Activated CD8-positive, alpha-beta memory T cell treated with anti-CD3 and anti-CD28 coated beads, Interleukin-2, amount 50 U/mL, for 48 hours (primary cell): Measurements from ENCODE around the gene KIF12.
A peak's percentile ranks its signal among the peaks of the same experiment; 100 is the strongest.

Experiments used
- DNase-seq: peaks from one replicate; pipeline ENCODE4 v3.0.0-alpha.2; 2020

The KIF12 gene

DNA sequence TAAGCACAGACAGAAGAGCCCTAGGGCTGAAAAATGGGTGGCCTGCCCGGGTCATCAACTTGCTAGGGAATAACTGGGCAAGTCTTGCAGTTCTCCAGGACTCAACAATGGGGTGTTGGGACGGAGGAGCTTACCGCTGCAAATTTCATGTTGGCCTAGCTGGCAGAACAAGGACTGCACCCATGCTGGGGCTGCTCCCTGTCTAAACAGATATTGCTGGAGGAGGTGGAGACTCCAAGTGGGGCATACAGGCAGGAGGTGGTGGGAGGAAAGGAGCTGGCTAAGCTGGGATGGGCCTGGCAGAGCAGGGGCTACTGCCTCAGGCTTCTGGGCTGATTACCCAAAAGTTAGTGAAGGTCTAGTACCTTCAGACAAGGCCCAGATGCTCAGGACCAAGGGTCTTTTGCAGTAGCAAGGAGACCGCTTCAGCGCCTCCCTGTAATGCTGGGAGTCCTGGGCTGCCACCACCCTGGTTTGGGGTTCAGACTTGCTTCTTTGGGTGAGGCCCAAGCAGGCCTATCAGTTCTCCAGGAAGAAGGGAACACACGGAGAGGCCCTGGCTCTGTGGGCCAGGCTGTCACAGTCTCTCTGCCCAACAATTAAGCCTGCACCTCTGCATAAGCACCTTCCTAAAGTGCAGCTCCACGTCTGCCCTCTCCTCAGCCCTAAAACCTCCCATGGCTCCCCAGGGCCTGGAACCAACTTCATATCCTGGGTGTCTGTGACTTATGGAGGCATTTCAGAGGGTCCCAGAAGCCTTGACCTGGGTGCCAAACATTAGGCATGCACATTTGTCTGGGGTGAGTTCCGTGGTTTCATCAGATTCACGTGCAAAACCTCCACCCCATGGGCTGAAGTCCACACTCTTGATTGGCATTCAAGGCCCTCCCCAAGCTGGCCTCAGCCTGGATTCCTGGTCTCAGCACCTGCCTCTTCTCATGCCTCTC is 24.2 kb upstream of the KIF12 start:
- no peak for DNase-seq

DNA sequence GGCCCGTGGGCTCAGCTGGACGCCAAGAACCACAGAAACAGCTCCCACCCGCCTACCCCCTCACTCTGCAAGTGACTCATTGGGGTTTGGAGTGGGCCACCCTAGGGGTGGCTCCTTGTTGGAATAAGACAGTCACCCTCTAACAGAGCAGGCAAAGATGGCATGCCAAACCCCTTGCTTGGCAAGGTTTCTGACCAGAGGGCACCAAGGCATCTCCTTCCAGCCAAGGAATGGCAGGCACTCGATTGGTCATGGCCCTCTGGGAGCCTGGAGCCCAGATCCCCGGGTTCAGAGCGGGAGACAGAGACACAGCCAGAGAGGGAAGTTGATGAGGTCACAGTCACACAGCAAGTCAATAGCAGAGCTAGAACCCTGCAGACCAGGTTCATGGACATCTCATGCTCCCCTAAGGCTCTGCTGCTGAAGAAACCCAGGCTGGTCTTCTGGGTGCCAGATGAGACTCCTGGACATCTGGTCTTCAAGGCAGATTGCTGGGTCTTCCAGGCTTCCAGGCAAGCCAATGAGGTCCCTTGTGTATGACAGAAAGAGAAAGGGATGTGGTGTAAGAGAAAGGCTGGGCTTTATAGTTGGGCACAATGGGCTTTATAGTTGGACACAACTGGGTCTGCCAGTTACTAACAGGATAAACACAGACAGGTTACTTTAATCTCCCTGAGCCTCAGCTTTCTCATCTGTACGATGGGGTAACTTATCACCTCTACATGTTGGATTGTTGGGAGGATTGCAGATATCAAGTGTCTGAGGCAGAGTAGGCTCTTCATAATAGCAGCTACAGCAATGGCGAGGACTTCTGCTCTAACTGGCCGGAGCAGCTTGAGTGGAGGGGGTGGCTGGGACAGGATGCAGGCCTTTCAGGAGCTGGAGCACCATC is 23.3 kb upstream of the KIF12 start:
- DNase-seq, result no peak

DNA sequence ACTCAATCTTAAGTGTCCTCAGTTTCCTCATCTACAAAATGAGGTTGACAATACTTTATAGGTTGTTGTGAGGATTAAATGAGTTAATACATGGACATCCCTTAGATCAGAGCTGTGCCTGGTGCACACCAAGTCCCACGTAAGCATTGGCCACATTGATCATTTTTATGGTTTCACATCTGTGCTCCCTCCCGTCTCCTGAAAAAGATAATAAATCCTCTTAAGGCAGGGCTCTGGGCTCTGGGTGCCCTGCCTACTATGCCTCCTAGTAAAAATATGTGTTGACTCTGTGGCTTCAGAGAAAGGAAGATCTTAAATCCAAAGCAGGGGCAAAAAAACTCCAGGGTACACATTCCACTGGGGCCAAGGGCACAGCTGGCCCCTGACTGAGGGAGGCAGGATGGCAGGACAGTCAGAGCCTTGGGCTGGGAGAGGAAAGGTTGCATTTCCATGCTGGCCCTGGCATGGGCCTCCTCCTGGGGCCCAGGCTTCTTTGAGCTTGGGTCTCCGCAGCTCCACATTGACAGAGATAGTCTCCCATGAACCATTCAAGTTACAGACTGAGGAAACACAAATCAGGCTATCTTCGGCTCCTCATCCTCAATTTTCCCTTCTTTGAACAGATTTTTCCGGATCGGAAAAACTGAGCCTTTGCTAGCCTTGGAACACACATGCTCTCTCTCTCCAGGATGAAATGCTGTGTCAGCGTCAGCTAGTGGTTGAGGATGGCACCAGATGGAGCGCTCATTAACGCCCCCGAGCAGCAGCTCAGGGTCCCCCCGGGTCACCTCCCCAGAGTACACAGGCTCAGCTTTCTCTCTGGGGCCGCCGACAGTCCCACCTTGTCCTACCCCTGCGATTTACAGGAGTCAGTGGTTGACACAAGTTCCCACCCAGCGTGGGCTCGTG is 22.4 kb upstream of the KIF12 start:
- no peak for DNase-seq

DNA sequence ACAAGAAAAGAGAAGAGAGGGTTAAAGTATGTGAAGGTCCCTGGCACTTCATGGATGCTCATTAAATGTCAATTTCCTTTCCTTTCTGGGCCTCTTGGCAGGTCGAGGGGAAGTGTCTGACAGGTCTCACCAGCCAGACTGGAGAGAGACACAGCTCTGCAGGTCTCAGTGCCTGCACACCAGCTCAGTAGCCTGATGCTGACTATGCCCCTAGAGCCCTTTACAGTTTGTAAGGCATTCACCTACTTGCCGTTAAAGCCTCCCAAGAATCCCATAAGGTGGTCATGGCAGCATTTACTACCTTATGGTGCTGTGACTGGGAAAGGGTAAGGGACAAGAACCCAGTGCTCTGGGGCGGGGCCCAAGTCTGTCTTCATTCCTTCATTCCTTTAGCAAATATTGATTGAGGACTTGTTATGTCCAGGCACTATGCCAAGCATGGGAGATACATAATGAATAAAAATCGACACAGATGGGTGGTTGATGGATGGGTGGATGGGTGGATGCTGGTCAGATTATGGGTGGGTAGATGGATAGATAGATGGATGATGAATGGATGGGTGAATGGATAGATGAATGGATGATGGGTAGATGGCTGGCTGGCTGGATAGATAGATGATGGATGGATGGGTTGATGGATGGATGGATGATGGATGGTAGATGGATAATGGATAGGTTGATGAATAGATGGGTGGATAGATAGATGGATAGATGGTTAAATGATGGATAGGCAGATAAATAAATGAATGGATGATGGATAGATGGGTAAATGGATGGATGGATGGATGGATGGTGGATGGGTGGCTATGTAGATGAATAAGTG is 21.3 kb upstream of the KIF12 start:
- no peak for DNase-seq

DNA sequence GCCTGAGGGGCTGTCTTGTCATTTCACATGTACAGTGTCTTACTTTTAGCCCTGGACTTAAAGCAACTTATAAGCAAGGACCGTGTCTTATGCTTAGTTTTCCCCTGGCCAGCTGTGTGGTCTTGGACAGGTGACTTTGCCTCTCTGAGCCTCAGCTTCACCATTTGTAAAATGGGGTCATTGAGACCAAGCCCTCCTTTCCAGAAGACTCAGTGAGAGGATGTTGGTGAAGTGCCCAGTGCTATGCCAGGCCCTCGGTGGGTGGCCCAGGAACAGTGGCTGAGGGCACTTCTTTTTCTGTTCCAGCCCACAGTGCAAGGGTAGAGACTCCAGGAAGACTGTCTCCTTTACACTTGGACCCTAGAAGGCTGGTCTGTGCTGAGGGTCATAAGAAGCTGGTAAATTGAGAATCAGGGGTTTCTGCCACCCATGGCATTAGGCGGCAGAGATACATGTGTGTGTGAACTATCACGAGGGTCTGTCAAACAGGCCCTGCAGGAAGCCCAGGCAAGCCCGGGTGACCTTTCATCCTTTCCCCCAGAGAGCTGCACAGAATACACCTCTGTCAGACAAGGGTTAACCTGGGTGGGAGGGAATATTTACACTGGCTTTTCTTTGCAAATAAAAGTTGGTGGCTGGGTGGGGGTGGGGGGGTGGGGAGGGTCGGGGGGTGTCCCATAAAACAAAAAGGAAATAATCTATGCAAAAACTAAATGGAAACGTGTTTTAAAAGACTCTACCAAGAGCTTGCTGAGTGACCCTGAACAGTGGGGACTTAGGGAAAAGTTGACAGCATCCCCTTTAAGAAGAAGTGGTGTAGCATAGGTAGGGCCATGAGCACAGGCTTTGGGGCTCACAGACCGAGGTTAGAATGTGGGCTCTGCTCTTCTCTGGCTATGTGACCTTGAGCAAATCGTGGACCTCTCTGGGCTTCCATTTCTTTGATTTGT is 20.4 kb upstream of the KIF12 start:
- DNase-seq, result no peak

DNA sequence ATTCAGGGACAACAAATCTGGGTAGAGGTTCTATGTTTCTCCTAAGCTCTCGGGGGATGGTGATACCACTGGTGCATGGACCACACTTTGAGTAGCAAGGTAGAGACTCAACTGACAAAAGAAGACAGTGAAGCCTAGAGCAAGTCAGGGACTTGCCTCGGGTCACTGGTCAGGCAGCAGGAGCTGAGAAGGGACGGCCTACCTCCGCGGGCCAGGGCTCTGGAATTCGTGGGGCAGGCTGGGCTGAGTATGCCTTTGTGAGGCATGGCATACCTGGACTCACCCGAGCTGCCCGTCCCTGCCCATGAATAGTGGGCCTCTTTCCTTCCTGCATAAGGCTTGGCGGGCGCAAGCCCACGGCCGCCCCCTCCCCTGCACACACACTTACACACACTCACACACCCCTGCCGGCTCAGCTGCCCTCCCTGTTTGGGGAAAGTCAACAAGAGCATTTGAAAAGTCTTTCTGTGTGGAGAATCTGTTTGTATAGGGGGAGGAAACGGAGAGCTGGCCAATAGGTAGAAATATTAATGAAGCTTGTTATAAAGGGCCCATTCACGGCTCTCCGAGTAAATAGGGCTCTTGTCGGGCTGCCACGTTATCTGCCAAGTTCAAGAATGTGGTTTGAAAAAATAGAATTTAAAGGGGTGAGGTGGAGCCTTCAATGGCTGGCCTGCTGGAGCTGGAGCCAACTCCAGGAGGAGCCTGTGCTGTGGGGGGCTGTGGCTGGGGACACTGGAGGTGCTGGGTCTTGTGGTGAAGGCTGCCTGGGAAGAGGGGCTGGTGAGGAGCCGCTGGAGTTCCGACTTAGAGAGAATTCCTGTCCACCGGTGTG is 19.1 kb upstream of the KIF12 start:
- DNase-seq, result no peak

DNA sequence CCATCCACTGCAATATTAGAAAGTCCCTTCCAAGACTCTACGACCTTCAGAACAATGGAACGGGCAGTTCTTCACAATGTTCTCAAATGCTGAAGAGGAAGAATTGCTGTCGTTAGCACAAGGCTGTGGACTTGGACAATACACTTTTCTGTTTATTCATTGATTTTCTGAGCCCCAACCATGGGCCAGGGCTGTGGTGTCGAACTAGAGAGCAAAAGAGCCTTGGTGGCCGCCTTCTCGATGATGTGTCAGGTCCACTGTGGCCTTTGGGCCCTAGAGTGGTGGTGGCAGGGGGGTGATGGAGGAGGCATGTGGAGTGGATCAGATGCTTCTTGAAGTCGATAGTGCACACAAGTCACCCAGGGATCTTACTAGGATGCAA is 18.5 kb upstream of the KIF12 start:
- DNase-seq, result no peak

DNA sequence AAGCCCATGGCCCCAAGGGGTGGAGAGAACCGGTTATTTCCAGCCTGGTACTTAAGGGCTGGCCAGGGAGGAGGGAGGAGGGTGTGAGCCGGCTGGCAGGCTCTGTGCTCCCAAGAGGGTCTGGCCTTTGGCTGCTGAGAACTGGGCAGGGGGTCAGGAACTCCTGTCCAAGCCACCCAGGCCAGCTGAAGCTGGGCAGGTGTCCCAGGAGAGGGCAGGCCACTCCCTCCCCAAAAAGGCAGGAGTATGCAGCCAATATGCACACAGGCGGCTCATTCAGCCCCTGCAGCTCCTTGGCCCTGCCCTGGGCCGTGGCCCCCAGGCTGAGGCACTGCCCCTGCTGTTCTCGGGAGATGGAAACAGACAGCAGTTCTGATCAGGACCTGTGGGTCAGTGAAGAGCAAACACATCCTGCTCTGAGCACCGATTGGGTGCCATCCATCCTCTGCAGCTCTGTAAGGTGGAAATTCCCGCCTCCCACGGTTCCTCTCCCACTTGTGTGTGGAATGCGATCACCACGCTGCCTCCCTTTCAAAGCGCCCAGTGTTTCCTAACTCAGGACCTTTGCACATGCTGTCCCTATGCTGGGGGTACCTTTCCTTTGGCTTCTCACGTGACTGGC is 17.1 kb upstream of the KIF12 start:
- DNase-seq, result no peak

DNA sequence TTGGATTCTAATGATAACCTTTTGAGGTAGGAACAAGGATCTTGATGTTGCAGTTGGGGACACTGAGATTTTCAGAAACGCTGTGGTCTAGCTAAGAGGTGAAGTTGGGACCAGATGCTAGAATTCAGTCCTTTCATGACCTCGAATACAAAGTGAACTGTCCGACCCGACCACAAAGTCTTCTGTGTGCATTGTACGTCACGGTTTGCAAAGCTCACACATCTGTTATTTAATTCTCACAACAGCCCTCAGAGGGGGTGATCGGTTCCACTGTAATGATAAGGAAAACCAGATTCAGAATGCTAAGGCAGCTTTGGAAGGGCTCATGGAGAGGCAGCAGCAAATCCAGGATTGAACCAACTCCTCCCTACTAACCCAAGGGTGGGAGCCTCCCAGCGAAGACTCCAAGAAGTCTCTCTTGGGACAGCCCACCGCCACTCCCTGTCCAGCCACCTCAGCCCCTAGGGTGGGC is 16.6 kb upstream of the KIF12 start:
- no peak for DNase-seq

DNA sequence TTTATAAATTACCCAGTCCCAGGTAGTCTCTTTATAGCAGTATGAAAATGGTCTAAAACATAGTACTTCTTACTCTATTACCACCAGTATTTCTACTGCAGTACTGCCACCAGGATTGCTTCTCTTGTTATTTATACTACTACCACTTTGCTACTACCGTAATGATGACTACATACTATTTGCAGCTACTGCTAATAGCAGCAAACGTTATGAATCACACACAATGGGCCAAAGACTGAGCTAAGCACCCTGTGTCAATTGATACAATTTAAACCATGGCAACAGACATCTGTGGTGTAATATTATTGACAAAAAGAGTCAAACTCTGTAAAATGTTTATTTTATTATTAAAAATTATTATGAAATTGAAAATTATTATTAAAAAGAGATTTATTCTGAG is 15.3 kb upstream of the KIF12 start:
- no peak for DNase-seq

DNA sequence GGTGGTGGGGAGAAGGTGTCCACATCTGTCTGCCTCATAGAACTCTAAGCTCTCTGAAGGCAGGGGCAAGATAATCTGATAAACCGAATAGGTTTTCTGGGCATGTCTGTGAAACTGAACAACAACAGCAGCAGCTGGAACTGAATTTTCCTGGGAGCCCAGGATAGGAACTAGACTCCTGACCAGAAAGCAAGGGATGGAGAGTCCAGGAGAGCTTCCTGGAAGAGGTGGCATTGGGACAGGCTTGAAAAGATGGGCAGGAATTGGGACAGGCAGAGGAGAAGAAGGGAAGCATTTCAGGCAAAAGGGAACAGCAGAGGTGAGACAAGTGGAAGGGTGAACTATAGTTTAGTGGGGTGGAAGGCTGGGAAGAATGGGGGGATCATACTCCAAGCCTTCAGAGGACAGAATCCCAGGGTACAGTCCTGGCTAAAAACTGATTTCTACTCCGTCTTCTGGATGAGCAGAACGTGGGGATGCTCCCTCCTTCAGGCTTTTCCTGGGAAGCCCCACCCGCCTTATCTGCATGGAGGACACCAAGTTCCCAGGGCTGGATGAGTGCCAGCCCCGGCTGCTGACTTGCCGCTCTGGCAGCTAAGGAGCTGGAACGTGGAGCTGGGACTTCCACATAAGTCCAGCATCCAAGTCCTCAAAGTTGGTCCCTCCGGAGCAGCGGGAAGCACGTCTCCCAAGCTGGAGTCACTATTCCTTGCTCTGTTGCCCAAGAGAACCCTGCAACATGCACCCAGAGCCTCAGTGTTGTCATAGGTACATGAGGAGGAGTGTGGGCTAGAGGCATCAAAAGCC is 13.9 kb upstream of the KIF12 start:
- DNase-seq, result no peak

DNA sequence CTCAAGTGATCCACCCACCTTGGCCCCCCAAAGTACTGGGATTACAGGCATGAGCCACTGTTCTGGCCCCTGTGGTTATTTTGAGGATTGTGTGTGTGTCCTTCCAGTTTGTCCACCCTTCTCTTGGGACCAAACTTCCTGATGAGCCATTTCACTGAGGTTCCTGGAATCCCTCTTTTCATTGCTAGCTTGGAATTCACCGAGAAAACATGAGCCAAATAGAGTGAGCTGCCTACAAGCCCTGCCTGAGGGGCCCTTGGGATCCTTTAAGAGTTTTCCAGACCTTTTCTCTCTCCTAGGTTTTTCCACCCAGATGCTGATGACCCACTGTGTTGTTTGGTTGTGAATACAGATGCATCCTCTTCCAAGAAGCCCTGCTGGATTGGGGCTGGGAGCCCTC is 13.2 kb upstream of the KIF12 start:
- no peak for DNase-seq

- DNase-seq, result no peak
Observed at GRCh38 chr9:114110180-114110579, 11.1 kb upstream of the KIF12 start.

GRCh38 chr9:114109124-114109523 is 10.0 kb upstream of the KIF12 start:
- DNase-seq, result no peak

GRCh38 chr9:114108016-114108833 is 9.1 kb upstream of the KIF12 start:
- DNase-seq, result peak; percentile 87

DNA sequence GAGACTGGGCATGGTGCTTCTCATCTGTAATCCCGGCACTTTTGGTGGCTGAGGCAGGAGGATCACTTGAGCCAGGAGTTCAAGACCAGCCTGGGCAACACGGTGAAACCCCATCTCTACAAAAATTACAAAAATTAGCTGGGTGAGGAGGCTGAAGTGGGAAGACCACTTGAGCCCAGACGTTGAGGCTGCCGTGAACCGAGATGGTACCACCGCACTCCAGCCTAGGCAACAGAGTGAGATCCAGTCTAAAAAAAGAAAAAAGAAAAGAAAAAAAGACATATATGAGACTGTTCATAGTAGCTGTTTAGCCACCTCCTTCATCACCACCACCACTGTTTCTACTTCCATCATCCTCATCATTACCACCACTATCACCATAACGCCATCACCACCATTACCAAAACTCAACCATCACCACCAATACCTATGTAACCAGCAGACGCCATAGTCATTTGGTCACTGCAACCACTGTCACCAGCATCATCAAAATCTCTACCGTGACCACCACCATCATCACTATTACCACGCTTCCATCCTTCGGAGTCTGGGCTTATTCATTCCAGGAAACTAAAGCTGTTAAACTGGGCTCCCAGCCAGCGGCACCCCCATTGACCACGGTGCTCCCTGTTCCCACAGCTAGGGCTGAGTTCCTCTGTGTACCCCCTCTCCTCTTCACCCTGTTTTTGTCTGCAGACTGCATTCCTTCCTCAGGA is 8.4 kb upstream of the KIF12 start:
- DNase-seq, result no peak

GRCh38 chr9:114105236-114105635 is 6.1 kb upstream of the KIF12 start:
- no peak for DNase-seq
